IMR-90 (cell line): ENCODE results near the gene PSD2.

Experiments used
- BHLHE40 ChIP-seq: fragments of 150-350 bp; IDR thresholded peaks from 2 replicates; pipeline ENCODE4 v1.6.1; 2016; ENCODE audit warnings: mild to moderate bottlenecking, low read depth, low read length
- CEBPB ChIP-seq: IDR thresholded peaks from 2 replicates; pipeline ENCODE4 v1.6.1; 2012; ENCODE audit warnings: low read depth, low read length, improper control_type of control experiment
- CTCF ChIP-seq: conservative IDR thresholded peaks from 2 replicates; pipeline ENCODE4 v1.5.1; 2012; ENCODE audit warnings: mild to moderate bottlenecking, low read depth, low read length, improper control_type of control experiment
- MAFK ChIP-seq: IDR thresholded peaks from 2 replicates; pipeline ENCODE4 v1.6.1; 2012; ENCODE audit warnings: low read depth, low read length, improper control_type of control experiment
- MAZ ChIP-seq: IDR thresholded peaks from 2 replicates; pipeline ENCODE4 v1.6.1; 2012; ENCODE audit warnings: low read depth, mild to moderate bottlenecking, low read length, improper control_type of control experiment, moderate library complexity, borderline replicate concordance
- MXI1 ChIP-seq: IDR thresholded peaks from 2 replicates; pipeline ENCODE4 v1.6.1; 2012; ENCODE audit warnings: low read depth, mild to moderate bottlenecking, low read length, moderate library complexity, borderline replicate concordance
- NFE2L2 ChIP-seq: fragments of 150-350 bp; IDR thresholded peaks from 2 replicates; pipeline ENCODE4 v1.6.1; 2016; ENCODE audit warnings: low read depth, mild to moderate bottlenecking, low read length
- POLR2A ChIP-seq: IDR thresholded peaks from 2 replicates; pipeline ENCODE4 v1.6.1; 2012; ENCODE audit warnings: mild to moderate bottlenecking, low read depth, low read length
- RAD21 ChIP-seq: IDR thresholded peaks from 2 replicates; pipeline ENCODE4 v1.6.1; 2012; ENCODE audit warnings: low read length, improper control_type of control experiment
- RCOR1 ChIP-seq: IDR thresholded peaks from 2 replicates; pipeline ENCODE4 v1.6.1; 2012; ENCODE audit warnings: mild to moderate bottlenecking, low read length, improper control_type of control experiment; ENCODE audit not compliant: insufficient replicate concordance
- RFX5 ChIP-seq: IDR thresholded peaks from 2 replicates; pipeline ENCODE4 v1.8.0; 2012; ENCODE audit warnings: low read depth, mild to moderate bottlenecking, low read length, moderate library complexity
- TF ChIP-seq, protein P1 (sequence below): fragments of 150-350 bp; IDR thresholded peaks from 2 replicates; pipeline ENCODE4 v1.6.1; 2016; ENCODE audit warnings: low read depth, mild to moderate bottlenecking, low read length, moderate library complexity, borderline replicate concordance
- TF ChIP-seq, protein P2 (sequence below): fragments of 150-350 bp; IDR thresholded peaks from 2 replicates; pipeline ENCODE4 v1.6.1; 2017; ENCODE audit warnings: mild to moderate bottlenecking, antibody characterized with exemption, low read length, low read depth

DNA sequence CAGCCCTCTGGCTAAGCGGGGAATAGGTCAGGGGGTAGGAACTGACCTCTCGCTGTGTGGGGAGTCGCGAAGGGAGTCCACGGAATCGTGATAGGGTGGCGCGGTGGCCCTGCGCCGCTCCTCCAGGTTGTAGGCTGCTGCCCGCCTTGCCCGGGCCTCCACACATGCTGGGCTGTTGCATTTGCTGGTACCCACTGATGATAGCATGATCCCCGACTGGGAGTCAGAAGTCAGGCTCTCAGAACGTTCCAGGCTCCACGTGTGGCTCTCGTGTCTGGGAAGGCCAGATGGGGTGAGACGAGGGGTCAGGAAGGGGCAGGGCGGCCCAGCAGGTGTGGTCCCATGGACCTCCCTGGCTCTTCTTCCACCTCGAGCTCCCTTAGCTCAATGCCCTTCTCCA lies 56.0 kb downstream of the PSD2 start:
- no peak for TF ChIP-seq CTCF
- TF ChIP-seq CEBPB: no peak
- no peak for TF ChIP-seq MAZ
- no peak for TF ChIP-seq RFX5
- TF ChIP-seq MAFK: no peak
- TF ChIP-seq, protein P1, sequence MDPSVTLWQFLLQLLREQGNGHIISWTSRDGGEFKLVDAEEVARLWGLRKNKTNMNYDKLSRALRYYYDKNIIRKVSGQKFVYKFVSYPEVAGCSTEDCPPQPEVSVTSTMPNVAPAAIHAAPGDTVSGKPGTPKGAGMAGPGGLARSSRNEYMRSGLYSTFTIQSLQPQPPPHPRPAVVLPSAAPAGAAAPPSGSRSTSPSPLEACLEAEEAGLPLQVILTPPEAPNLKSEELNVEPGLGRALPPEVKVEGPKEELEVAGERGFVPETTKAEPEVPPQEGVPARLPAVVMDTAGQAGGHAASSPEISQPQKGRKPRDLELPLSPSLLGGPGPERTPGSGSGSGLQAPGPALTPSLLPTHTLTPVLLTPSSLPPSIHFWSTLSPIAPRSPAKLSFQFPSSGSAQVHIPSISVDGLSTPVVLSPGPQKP: no peak
- no peak for TF ChIP-seq BHLHE40
- no peak for TF ChIP-seq RAD21
- no peak for TF ChIP-seq POLR2A
- no peak for TF ChIP-seq MXI1
- no peak for TF ChIP-seq RCOR1
- TF ChIP-seq, protein P2, sequence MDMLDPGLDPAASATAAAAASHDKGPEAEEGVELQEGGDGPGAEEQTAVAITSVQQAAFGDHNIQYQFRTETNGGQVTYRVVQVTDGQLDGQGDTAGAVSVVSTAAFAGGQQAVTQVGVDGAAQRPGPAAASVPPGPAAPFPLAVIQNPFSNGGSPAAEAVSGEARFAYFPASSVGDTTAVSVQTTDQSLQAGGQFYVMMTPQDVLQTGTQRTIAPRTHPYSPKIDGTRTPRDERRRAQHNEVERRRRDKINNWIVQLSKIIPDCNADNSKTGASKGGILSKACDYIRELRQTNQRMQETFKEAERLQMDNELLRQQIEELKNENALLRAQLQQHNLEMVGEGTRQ: no peak
- no peak for TF ChIP-seq NFE2L2
